Smooth muscle cell (in vitro differentiated cells): Measurements from ENCODE around the gene PXN. TPM values are rescaled to one million over a fixed set of nuclear protein-coding genes. Genes with fewer than 3 reads are reported as not detected.

ENCODE experiments used
- DNase-seq: peaks from one replicate; lab custom pipeline; 2025; ENCODE audit not compliant: unreplicated experiment; lab: John Stamatoyannopoulos, UW
- H2AFZ ChIP-seq: fragments of 200-600 bp; sonication (generic); 2 replicates; pipeline ENCODE4 v1.6.0; 2016; ENCODE audit warnings: antibody characterized with exemption, low read depth, mild to moderate bottlenecking
- H3F3A ChIP-seq: fragments of 200-600 bp; sonication (generic); 2 replicates; pipeline ENCODE4 v1.6.0; 2017; ENCODE audit warnings: antibody characterized with exemption, low read depth
- H3K27ac ChIP-seq: fragments of 200-600 bp; sonication (generic); 2 replicates; pipeline ENCODE4 v1.5.1; 2016; ENCODE audit warnings: low read depth, mild to moderate bottlenecking
- H3K27me3 ChIP-seq: fragments of 200-600 bp; sonication (generic); 2 replicates; pipeline ENCODE4 v1.6.1; 2016; ENCODE audit warnings: low read depth, mild to moderate bottlenecking
- H3K36me3 ChIP-seq: fragments of 200-600 bp; sonication (generic); 2 replicates; pipeline ENCODE4 v1.5.1; 2016; ENCODE audit warnings: low read depth
- H3K4me1 ChIP-seq: fragments of 200-600 bp; sonication (generic); 2 replicates; pipeline ENCODE4 v1.5.1; 2016; ENCODE audit warnings: low read depth
- H3K4me2 ChIP-seq: fragments of 200-600 bp; sonication (generic); 2 replicates; pipeline ENCODE4 v1.6.0; 2016; ENCODE audit warnings: mild to moderate bottlenecking
- H3K4me3 ChIP-seq: fragments of 200-600 bp; sonication (generic); 2 replicates; pipeline ENCODE4 v1.5.1; 2016; ENCODE audit warnings: mild to moderate bottlenecking
- H3K79me2 ChIP-seq: fragments of 200-600 bp; sonication (generic); 2 replicates; pipeline ENCODE4 v1.6.0; 2016; ENCODE audit warnings: low read depth, mild to moderate bottlenecking
- H3K9ac ChIP-seq: fragments of 200-600 bp; sonication (generic); 2 replicates; pipeline ENCODE4 v1.6.0; 2016; ENCODE audit warnings: low read depth
- H3K9me3 ChIP-seq: fragments of 200-600 bp; sonication (generic); replicated peaks from 2 replicates; pipeline ENCODE4 v1.5.1; 2016; ENCODE audit warnings: low read depth
- H4K20me1 ChIP-seq: fragments of 200-600 bp; sonication (generic); 2 replicates; pipeline ENCODE4 v1.6.0; 2016; ENCODE audit warnings: low read depth
- WGBS: methylation state at CpG from one replicate; pipeline ENCODE4 v1.1.7; 2016; ENCODE audit warnings: low lambda C conversion rate; 5-methylcytosine and 5-hydroxymethylcytosine counted together
- polyA plus RNA-seq: library from polyadenylated mRNA; unstranded; fragments of >200 nt; fragmentation: Nextera tagmentation; extraction: Ambion mirVana; gene quantifications from 2 replicates; pipeline ENCODE4 v1.2.1, GENCODE V29; 2016
- total RNA-seq: library from RNA; depleted of rRNA; stranded (reverse); fragments of >200 nt; gene quantifications from 2 replicates; pipeline ENCODE4 v1.2.3, GENCODE V29; 2014
- TF ChIP-seq, protein P1 (sequence below): fragments of 200-600 bp; sonication (generic); IDR thresholded peaks from 2 replicates; pipeline ENCODE4 v1.5.1; 2017; ENCODE audit warnings: borderline replicate concordance, mild to moderate bottlenecking, antibody characterized with exemption; ENCODE audit not compliant: insufficient read depth, poor library complexity, severe bottlenecking

PXN gene
- total and polyA plus RNA-seq, 2 experiments from 2014 or later: 17.2 to 27.0 TPM

- H3F3A ChIP-seq: no peaks in the 10 kb centered on the region
- TF ChIP-seq, protein P1, sequence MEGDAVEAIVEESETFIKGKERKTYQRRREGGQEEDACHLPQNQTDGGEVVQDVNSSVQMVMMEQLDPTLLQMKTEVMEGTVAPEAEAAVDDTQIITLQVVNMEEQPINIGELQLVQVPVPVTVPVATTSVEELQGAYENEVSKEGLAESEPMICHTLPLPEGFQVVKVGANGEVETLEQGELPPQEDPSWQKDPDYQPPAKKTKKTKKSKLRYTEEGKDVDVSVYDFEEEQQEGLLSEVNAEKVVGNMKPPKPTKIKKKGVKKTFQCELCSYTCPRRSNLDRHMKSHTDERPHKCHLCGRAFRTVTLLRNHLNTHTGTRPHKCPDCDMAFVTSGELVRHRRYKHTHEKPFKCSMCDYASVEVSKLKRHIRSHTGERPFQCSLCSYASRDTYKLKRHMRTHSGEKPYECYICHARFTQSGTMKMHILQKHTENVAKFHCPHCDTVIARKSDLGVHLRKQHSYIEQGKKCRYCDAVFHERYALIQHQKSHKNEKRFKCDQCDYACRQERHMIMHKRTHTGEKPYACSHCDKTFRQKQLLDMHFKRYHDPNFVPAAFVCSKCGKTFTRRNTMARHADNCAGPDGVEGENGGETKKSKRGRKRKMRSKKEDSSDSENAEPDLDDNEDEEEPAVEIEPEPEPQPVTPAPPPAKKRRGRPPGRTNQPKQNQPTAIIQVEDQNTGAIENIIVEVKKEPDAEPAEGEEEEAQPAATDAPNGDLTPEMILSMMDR: no peak
- peaks cover 14% of the 10 kb centered on the region for H3K4me1 ChIP-seq
- peaks cover 80% of the 10 kb centered on the region for H3K79me2 ChIP-seq
- H3K27ac ChIP-seq: no peak overlapping the region
- no peaks in the 10 kb centered on the region for H3K9me3 ChIP-seq
- H4K20me1 ChIP-seq: peaks cover 69% of the 10 kb centered on the region
- no peak overlapping the region for H3K4me2 ChIP-seq
- no peak overlapping the region for H3K9ac ChIP-seq
- H3K36me3 ChIP-seq: peaks cover 7% of the 10 kb centered on the region
- H2AFZ ChIP-seq: no peak overlapping the region
- H3K4me3 ChIP-seq: no peak overlapping the region
- no peak for DNase-seq
- no peaks in the 10 kb centered on the region for H3K27me3 ChIP-seq
- 100% methylated on average over 5 of the region's 5 CpGs for WGBS
Observed at GRCh38 chr12:120190386-120190785, 75.1 kb downstream of the PXN start.

- no peak for DNase-seq
- peaks cover 59% of the 10 kb centered on the region for H3K79me2 ChIP-seq
- H3K27ac ChIP-seq: no peak overlapping the region
- peaks cover 87% of the 10 kb centered on the region for H4K20me1 ChIP-seq
- 95% methylated on average over 4 of the region's 4 CpGs for WGBS
- H3K9ac ChIP-seq: no peak overlapping the region
- H3K4me1 ChIP-seq: no peaks in the 10 kb centered on the region
- H2AFZ ChIP-seq: no peak overlapping the region
- no peak overlapping the region for H3K4me2 ChIP-seq
- H3F3A ChIP-seq: no peaks in the 10 kb centered on the region
- no peaks in the 10 kb centered on the region for H3K27me3 ChIP-seq
- TF ChIP-seq, protein P1: no peak
- peaks cover 7% of the 10 kb centered on the region for H3K36me3 ChIP-seq
- no peak overlapping the region for H3K4me3 ChIP-seq
- no peaks in the 10 kb centered on the region for H3K9me3 ChIP-seq
Observed at GRCh38 chr12:120186654-120187053, 78.9 kb downstream of the PXN start.

DNA sequence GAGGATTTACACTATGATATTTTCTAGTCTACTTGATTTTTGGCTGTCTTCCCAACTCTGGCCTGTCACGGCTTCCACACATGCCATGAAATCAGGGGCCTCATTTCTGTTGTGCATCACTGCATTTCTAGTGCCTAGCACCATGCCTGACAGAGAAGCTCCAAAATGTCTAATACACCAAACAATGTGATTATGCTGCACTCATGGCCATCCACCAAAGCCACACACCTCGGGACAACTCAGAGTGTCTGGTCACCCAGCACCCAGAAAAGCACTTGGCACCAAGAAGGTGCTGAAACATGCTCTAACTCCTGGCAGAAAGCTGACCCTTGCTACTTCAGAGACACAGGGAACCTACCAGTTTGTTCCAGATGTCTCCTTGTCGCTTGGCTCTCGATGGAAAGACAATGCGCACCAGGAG lies 82.3 kb downstream of the PXN start:
- Histone ChIP-seq H3K4me1 (no peaks in the 10 kb centered on the region), H3K9ac (no peak overlapping the region), H3K79me2 (peaks cover 36% of the 10 kb centered on the region), H2AFZ (no peak overlapping the region), H3K36me3 (no peaks in the 10 kb centered on the region), H3F3A (no peaks in the 10 kb centered on the region), H3K4me3 (no peak overlapping the region), H4K20me1 (peaks cover 93% of the 10 kb centered on the region), H3K9me3 (no peaks in the 10 kb centered on the region), H3K27me3 (no peaks in the 10 kb centered on the region), H3K4me2 (no peak overlapping the region), H3K27ac (no peak overlapping the region)
- TF ChIP-seq, protein P1: no peak
- WGBS: 94% methylated on average over 5 of the region's 5 CpGs
- DNase-seq: no peak

DNA sequence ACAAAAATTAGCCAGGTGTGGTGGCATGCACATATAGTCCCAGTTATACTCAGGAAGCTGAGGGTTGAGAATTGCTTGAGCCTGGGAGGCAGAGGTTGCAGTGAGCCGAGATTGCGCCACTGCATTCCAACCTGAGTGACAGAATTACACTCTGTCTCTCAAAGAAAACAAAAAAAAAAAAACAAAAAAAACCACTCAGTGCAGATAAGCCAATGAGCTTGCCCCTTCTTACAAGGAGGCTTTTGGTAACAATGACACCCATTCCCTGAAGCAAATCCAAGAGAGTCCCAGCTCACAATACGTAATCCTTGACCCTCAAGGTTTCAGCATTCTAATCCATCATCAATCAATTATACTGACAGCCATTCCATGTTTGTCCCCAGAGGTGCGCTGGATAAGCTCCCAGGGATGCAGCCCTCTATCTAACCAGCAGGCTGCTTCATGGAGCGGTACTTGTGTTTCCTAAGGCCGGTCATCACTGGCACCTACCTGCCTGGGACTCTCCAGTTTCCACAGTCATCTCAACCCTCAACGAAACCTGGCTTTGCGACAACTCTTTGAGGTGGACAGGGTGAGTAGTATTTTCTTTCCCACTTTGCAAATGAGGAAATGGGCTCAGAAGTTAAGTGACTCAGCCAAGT lies 83.4 kb downstream of the PXN start:
- H2AFZ ChIP-seq: no peak overlapping the region
- H3K36me3 ChIP-seq: no peaks in the 10 kb centered on the region
- H4K20me1 ChIP-seq: peaks cover 85% of the 10 kb centered on the region
- no peaks in the 10 kb centered on the region for H3F3A ChIP-seq
- no peaks in the 10 kb centered on the region for H3K4me1 ChIP-seq
- WGBS: 89% methylated on average over 8 of the region's 8 CpGs
- no peak overlapping the region for H3K4me3 ChIP-seq
- H3K27ac ChIP-seq: no peak overlapping the region
- TF ChIP-seq, protein P1: no peak
- H3K4me2 ChIP-seq: no peak overlapping the region
- H3K27me3 ChIP-seq: no peaks in the 10 kb centered on the region
- H3K9me3 ChIP-seq: no peaks in the 10 kb centered on the region
- no peak for DNase-seq
- peaks cover 27% of the 10 kb centered on the region for H3K79me2 ChIP-seq
- no peak overlapping the region for H3K9ac ChIP-seq
